ENCODE measurements around the gene NOS2. TPM values are rescaled to one million over a fixed set of nuclear protein-coding genes. Genes with fewer than 3 reads are reported as not detected.
A peak's percentile ranks its signal among the peaks of the same experiment; 100 is the strongest.
"Not testable (repeated sequence)": the region's sequence is repeated elsewhere in the genome, so short reads cannot be mapped to it uniquely, and the experiment has no call there.

Gene NOS2
- polyA plus RNA-seq, 3 donors: 1.6 to 2.5 (median 2.4) TPM

- DNase-seq (ENCODE audit: extremely low read depth in 1 of 11, low read depth in 9 of 11, low spot score in 4 of 11): not testable (repeated sequence)
Observed at GRCh38 chr17:27745207-27745830, 55.0 kb downstream of the NOS2 start.

- no peak for DNase-seq (ENCODE audit: extremely low read depth in 1 of 11, low read depth in 9 of 11, low spot score in 4 of 11)
Observed at GRCh38 chr17:27743281-27743885, 56.9 kb downstream of the NOS2 start.

- no peak for DNase-seq (ENCODE audit: extremely low read depth in 1 of 11, low read depth in 9 of 11, low spot score in 4 of 11)
Observed at GRCh38 chr17:27741971-27742575, 58.3 kb downstream of the NOS2 start.

GRCh38 chr17:27741361-27741861 is 58.9 kb downstream of the NOS2 start:
- DNase-seq (ENCODE audit: extremely low read depth in 1 of 11, low read depth in 9 of 11, low spot score in 4 of 11): no peak

- not testable (repeated sequence) for DNase-seq (ENCODE audit: extremely low read depth in 1 of 11, low read depth in 9 of 11, low spot score in 4 of 11)
Observed at GRCh38 chr17:27740541-27740940, 59.8 kb downstream of the NOS2 start.

GRCh38 chr17:27733773-27734172 is 66.6 kb downstream of the NOS2 start:
- DNase-seq (ENCODE audit: extremely low read depth in 1 of 11, low read depth in 9 of 11, low spot score in 4 of 11): peak in 1 of 11 donors; percentile 2

GRCh38 chr17:27732746-27733145 is 67.6 kb downstream of the NOS2 start:
- not testable (repeated sequence) for DNase-seq (ENCODE audit: extremely low read depth in 1 of 11, low read depth in 9 of 11, low spot score in 4 of 11)

GRCh38 chr17:27725982-27726381 is 74.3 kb downstream of the NOS2 start:
- DNase-seq (ENCODE audit: extremely low read depth in 1 of 11, low read depth in 9 of 11, low spot score in 4 of 11): not testable (repeated sequence)

- DNase-seq (ENCODE audit: extremely low read depth in 1 of 11, low read depth in 9 of 11, low spot score in 4 of 11): no peak
Observed at GRCh38 chr17:27721797-27722196, 78.5 kb downstream of the NOS2 start.

Other genes starting within 250 kb of the NOS2 start
- gene LGALS9, start 169.3 kb downstream of the NOS2 start, polyA plus RNA-seq (ENCODE audit: insufficient read length in 3 of 3): 10 to 100 TPM; 11.1 to 19.2 (median 16.4) TPM
- gene LYRM9, start 92.8 kb upstream of the NOS2 start, polyA plus RNA-seq (ENCODE audit: insufficient read length in 3 of 3): 10 to 100 TPM; 22.1 to 36.1 (median 23.4) TPM
- 10 to 100 TPM; 45.6 to 53.9 (median 53.9) TPM for gene NLK, start 242.1 kb upstream of the NOS2 start, polyA plus RNA-seq (ENCODE audit: insufficient read length in 3 of 3)

All from renal cortex interstitium (tissue), 11 donors.